ENCODE measurements around the gene FAM32A. TPM values are rescaled to one million over a fixed set of nuclear protein-coding genes. Genes with fewer than 3 reads are reported as not detected.
A peak's percentile ranks its signal among the peaks of the same experiment; 100 is the strongest.

The FAM32A gene
- total RNA-seq, 1 experiment from 2014 or later: 113 TPM

DNA sequence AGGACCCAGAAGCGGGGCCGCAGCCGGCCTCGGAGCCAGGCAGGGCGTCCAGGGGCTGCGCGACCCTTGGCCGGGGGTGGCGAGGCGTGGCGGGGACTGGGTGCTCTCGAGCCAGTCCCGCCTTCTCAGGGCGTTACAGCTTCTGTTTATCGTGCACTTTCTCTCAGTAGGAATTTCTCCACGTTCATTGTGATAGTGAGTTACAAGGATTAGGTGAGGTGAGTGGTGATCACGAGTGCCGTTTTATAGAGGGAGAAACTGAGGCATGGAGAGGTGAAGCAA is 13.1 kb downstream of the FAM32A start:
- Histone ChIP-seq H3K27me3 (replicated peaks; ENCODE audit: control insufficient read depth, insufficient read depth, low read length) (no peaks in the 10 kb centered on the region), H3K4me1 (peaks cover 20% of the 10 kb centered on the region), H3K4me3 (ENCODE audit: low read depth, low read length) (peak overlapping the region; percentile 70), H3K36me3 (ENCODE audit: control insufficient read depth, insufficient read depth, low read length) (peaks cover 3% of the 10 kb centered on the region), H3K9me3 (no peaks in the 10 kb centered on the region)
- intact Hi-C loops (cut with micrococcal nuclease; ENCODE audit: unreplicated experiment): no loop called here
- ChIA-PET POLR2A (interaction anchor here (0.6 to 2.7 kb wide), 3 partner anchors 13 to 122 kb away, joined by 3 to 28 read pairs (median 7); partner anchors contain the start of genes FAM32A and TPM4), CTCF (interaction anchor here (0.8 to 1.5 kb wide), 2 partner anchors 10 to 13 kb away, joined by 3 to 17 read pairs; partner anchors contain the start of gene FAM32A)
- no TSS peak for BruUV-seq (replicated peaks)
- Mint-ChIP-seq H3K27ac (ENCODE audit: unreplicated experiment) (peak overlapping the region; percentile 7), H3K4me1 (ENCODE audit: low read depth, unreplicated experiment) (peaks cover 7% of the 10 kb centered on the region), H3K36me3 (ENCODE audit: insufficient read depth, unreplicated experiment) (peaks cover 44% of the 10 kb centered on the region), H3K27me3 (ENCODE audit: insufficient read depth, unreplicated experiment) (no peaks in the 10 kb centered on the region), H3K9me3 (ENCODE audit: unreplicated experiment) (no peaks in the 10 kb centered on the region), H3K4me3 (ENCODE audit: unreplicated experiment) (peak overlapping the region; percentile 81)
- TF ChIP-seq, protein P1, sequence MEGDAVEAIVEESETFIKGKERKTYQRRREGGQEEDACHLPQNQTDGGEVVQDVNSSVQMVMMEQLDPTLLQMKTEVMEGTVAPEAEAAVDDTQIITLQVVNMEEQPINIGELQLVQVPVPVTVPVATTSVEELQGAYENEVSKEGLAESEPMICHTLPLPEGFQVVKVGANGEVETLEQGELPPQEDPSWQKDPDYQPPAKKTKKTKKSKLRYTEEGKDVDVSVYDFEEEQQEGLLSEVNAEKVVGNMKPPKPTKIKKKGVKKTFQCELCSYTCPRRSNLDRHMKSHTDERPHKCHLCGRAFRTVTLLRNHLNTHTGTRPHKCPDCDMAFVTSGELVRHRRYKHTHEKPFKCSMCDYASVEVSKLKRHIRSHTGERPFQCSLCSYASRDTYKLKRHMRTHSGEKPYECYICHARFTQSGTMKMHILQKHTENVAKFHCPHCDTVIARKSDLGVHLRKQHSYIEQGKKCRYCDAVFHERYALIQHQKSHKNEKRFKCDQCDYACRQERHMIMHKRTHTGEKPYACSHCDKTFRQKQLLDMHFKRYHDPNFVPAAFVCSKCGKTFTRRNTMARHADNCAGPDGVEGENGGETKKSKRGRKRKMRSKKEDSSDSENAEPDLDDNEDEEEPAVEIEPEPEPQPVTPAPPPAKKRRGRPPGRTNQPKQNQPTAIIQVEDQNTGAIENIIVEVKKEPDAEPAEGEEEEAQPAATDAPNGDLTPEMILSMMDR (IDR thresholded peaks at IDR 0.05; ENCODE audit: insufficient read depth in 1 of 2, low read depth in 1 of 2, low read length in 1 of 2, severe bottlenecking in 1 of 2, unreplicated experiment in 1 of 2): no peak
- DNase-seq: peak in 1 of 2 experiments; percentile 30

- Mint-ChIP-seq H3K27me3 (ENCODE audit: insufficient read depth, unreplicated experiment) (no peaks in the 10 kb centered on the region), H3K36me3 (ENCODE audit: insufficient read depth, unreplicated experiment) (peaks cover 46% of the 10 kb centered on the region), H3K27ac (ENCODE audit: unreplicated experiment) (peak overlapping the region; percentile 7), H3K4me3 (ENCODE audit: unreplicated experiment) (peak overlapping the region; percentile 81), H3K9me3 (ENCODE audit: unreplicated experiment) (no peaks in the 10 kb centered on the region), H3K4me1 (ENCODE audit: low read depth, unreplicated experiment) (peaks cover 7% of the 10 kb centered on the region)
- no peak for DNase-seq
- no peaks in the 10 kb centered on the region for H3K27me3 ChIP-seq (replicated peaks; ENCODE audit: control insufficient read depth, insufficient read depth, low read length)
- TF ChIP-seq, protein P1 (IDR thresholded peaks at IDR 0.05; ENCODE audit: insufficient read depth in 1 of 2, low read depth in 1 of 2, low read length in 1 of 2, severe bottlenecking in 1 of 2, unreplicated experiment in 1 of 2): no peak
- intact Hi-C loops (cut with micrococcal nuclease; ENCODE audit: unreplicated experiment): no loop called here
- BruUV-seq (replicated peaks): no TSS peak
- H3K9me3 ChIP-seq: no peaks in the 10 kb centered on the region
- CTCF ChIA-PET: no interaction called here
- peak overlapping the region; percentile 70 for H3K4me3 ChIP-seq (ENCODE audit: low read depth, low read length)
- H3K36me3 ChIP-seq (ENCODE audit: control insufficient read depth, insufficient read depth, low read length): peaks cover 3% of the 10 kb centered on the region
- H3K4me1 ChIP-seq: peaks cover 20% of the 10 kb centered on the region
- POLR2A ChIA-PET: no interaction called here
These were observed 14.2 kb downstream of the FAM32A start for GRCh38 chr19:16199275-16199932.

DNA sequence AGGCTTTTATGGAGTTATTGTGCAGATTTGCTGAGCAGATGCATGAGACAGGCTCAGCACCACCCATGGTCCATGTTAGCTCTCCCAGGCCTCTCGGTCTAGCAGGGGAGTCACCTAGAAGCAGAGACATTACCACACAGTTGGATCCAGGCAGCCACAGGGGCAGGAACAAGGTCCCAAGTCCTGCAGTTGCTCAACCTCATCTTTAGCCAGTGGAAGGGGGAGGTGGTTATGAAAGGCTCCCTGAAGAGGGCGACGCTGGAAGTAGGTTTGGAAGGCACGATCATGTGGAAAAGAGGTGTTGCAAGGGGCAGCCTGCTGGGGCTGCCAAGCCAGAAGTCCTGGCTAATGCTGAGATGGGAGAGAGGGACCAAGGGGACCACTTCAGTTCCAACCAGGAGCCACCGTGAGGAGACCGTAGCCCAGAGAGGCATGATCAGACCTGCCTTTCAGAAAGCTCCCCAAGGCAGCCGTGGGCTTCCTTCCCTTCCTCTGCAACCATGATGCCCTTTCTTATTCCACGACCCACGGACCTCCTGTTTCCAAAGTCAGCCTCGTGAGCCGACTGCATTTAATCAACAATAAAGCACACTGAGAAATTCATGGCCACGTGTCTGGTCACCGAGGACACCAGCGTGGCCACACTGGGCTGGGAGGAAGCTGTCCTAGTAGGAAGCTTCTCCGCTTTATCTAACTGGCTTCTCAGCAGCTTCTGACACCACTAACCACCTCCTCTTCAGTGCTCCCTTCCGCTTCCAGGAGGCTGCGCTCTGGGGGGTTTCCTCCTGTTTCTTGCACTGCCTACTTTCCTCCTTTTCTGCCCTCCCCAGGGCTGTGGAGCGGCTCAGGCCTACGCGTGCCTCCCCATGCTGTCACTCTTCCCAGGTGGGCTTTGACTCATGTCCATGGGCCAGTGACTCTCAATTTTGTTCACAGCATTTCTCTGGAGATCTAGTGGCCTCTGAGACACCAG is 15.1 kb downstream of the FAM32A start:
- POLR2A ChIA-PET: no interaction called here
- CTCF ChIA-PET: no interaction called here
- no peaks in the 10 kb centered on the region for H3K9me3 Mint-ChIP-seq (ENCODE audit: unreplicated experiment)
- H3K9me3 ChIP-seq: no peaks in the 10 kb centered on the region
- intact Hi-C loops (cut with micrococcal nuclease; ENCODE audit: unreplicated experiment): no loop called here
- peaks cover 47% of the 10 kb centered on the region for H3K36me3 Mint-ChIP-seq (ENCODE audit: insufficient read depth, unreplicated experiment)
- H3K4me1 Mint-ChIP-seq (ENCODE audit: low read depth, unreplicated experiment): peaks cover 7% of the 10 kb centered on the region
- H3K27ac Mint-ChIP-seq (ENCODE audit: unreplicated experiment): peak overlapping the region; percentile 7
- H3K4me3 ChIP-seq (ENCODE audit: low read depth, low read length): no peak overlapping the region
- DNase-seq: peak; percentile 66 to 78
- peaks cover 20% of the 10 kb centered on the region for H3K4me1 ChIP-seq
- H3K27me3 Mint-ChIP-seq (ENCODE audit: insufficient read depth, unreplicated experiment): no peaks in the 10 kb centered on the region
- peak overlapping the region; percentile 56 for H3K4me3 Mint-ChIP-seq (ENCODE audit: unreplicated experiment)
- TF ChIP-seq, protein P1 (IDR thresholded peaks at IDR 0.05; ENCODE audit: insufficient read depth in 1 of 2, low read depth in 1 of 2, low read length in 1 of 2, severe bottlenecking in 1 of 2, unreplicated experiment in 1 of 2): no peak
- no TSS peak for BruUV-seq (replicated peaks)
- H3K27me3 ChIP-seq (replicated peaks; ENCODE audit: control insufficient read depth, insufficient read depth, low read length): no peaks in the 10 kb centered on the region
- peaks cover 3% of the 10 kb centered on the region for H3K36me3 ChIP-seq (ENCODE audit: control insufficient read depth, insufficient read depth, low read length)

All from Caco-2 (cell line).